ENCODE measurements around the gene FBH1.
"Not testable (repeated sequence)": the region's sequence is repeated elsewhere in the genome, so short reads cannot be mapped to it uniquely, and the experiment has no call there.

FBH1 gene

DNA sequence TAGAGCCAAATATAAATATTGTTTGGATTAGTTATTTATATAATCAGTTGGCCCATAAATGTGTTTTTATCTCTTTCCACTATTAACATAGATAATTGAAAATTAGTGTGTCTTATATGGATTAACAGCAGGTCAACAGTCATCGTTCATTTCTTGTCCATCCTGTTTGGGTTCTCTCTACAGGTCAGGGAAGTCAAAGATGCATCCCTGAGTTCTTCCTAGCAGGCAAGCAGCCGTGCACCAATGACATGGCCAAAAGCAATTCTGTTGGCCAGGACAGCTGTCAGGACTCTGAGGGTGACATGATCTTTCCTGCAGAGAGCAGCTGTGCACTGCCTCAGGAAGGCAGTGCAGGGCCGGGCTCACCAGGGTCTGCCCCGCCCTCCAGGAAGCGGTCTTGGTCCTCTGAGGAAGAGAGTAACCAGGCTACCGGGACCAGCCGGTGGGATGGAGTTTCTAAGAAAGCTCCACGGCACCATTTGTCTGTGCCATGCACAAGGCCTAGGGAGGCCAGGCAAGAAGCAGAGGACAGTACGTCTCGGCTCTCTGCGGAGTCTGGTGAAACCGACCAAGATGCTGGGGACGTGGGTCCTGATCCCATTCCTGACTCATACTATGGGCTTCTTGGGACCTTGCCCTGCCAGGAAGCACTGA lies 15.9 kb downstream of the FBH1 start:
- DNase-seq, result no peak

- DNase-seq, result no peak
Observed at GRCh38 chr10:5906651-5907050, 16.6 kb downstream of the FBH1 start.

- DNase-seq, result not testable (repeated sequence)
Observed at GRCh38 chr10:5908676-5909075, 18.6 kb downstream of the FBH1 start.

DNA sequence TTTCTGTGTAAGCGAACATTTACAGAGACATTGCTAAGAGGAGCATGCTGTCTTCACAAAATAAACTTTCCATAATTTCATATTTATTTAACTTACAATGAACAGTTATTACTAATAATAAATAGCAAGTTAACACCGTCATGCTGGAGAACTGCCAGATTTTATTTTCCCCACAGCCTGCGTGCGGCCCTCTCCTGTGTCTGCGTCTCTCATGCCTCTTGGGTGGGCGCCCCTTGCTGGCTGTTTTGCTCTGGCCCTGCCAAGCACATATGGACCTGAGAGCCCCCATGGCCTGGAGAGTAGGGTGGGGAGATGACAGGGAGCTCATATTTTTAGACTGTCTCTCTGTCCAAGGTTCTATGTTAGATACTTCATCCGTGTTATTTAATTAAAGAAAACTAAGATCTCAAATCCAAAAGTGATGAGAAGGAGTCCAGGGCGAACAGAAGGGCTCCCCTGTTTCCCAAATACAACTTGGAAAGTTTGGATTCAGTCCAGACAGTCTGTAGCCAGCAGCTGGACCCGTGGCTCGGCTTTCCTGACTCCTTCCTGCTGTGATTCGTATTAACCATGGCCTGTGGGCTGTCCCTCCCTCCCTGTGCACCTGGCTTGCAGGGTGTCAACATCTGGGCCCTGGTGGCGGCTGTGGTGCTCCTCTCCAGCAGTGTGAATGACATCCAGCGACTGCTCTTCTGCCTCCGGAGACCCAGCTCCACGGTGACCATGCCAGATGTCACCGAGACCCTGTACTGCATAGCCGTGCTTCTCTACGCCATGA lies 20.5 kb downstream of the FBH1 start:
- no peak for DNase-seq

- DNase-seq, result no peak
Observed at GRCh38 chr10:5911670-5912069, 21.6 kb downstream of the FBH1 start.

DNA sequence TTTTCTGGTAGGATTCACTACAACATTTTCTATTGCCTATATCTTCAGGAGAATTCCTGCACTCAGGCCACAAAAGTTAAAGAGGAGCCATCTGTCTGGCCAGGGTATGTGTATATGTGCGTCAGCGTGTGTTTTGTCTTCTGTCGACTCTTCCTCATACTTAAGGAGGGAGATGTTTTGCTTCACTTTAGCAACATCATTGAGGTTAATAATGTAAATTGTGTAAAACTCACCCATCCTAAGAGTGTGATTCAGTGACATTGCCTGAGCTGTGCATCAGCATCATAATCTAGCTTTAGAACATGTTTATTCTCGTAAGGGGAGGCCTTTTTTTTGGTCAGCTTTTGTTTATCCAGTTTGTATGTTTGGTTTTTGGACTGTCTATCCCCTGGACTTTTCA lies 23.7 kb downstream of the FBH1 start:
- no peak for DNase-seq

- DNase-seq, result no peak
Observed at GRCh38 chr10:5915451-5915850, 25.4 kb downstream of the FBH1 start.

DNA sequence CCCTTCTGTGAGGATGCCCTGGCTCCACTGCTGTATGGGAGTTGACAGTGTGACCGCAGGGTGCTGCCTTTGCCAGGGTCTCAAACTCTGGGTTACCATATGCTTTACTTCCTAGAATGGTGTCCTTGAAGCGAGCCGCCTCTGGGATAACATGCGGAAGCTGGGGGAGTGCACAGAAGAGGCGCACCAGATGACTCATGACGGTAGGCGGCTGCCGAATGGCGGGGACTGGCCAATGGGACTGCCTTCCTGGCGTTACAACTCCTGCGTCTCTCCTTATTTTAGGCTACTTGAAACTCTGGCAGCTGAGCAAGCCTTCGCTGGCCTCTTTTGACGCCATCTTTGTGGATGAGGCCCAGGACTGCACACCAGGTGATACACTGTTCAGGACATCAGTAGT lies 27.3 kb downstream of the FBH1 start:
- no peak for DNase-seq

- DNase-seq, result no peak
Observed at GRCh38 chr10:5918763-5919162, 28.7 kb downstream of the FBH1 start.

- DNase-seq, result no peak
Observed at GRCh38 chr10:5919568-5919967, 29.5 kb downstream of the FBH1 start.

- DNase-seq, result no peak
Observed at GRCh38 chr10:5921746-5922145, 31.7 kb downstream of the FBH1 start.

- no peak for DNase-seq
Observed at GRCh38 chr10:5924889-5925288, 34.8 kb downstream of the FBH1 start.

- no peak for DNase-seq
Observed at GRCh38 chr10:5927306-5927705, 37.3 kb downstream of the FBH1 start.

DNA sequence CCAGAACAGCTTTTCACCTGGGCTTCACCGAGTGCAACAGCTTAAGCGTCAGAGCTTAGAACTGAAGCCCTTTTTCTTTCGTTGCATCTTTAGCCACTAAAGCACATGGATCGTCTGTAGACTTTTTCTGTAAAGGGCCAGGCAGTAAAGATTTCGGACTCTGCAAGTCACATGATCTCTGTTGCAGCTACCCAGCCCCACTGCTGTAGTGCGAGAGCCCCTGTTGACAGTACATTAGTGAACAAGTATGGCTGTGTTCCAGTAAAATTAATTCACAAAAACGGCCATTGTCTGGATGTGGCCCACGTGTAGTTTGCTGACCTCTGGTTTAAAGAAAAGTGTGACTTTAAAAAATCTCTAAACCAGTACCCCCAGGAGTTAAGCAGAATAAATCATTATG lies 39.4 kb downstream of the FBH1 start:
- DNase-seq, result no peak

GRCh38 chr10:5930272-5930671 lies 40.2 kb downstream of the FBH1 start:
- DNase-seq, result no peak

GRCh38 chr10:5932345-5932744 lies 42.3 kb downstream of the FBH1 start:
- no peak for DNase-seq

- DNase-seq, result no peak
Observed at GRCh38 chr10:5933909-5934546, 44.0 kb downstream of the FBH1 start.

DNA sequence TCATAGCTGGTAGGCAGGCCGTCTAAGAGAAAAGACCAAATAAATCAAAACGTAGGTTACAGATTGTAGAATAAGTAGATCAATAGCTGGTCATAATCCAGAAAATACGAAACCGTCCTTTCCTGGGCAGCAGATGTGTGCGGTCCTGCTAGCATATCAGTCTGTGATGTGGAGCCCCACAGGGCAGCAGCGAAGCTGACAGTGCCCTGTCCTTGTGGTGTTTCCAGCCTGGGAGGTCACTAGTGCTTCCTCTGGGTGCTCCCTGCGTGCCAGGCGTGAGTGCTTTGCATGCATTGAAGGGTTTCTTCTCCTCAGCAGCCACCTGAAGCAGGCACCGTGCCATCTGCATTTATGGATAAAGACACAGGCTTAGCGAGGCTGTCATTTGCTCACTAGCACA lies 45.6 kb downstream of the FBH1 start:
- no peak for DNase-seq

GRCh38 chr10:5937016-5937415 lies 47.0 kb downstream of the FBH1 start:
- DNase-seq, result no peak

GRCh38 chr10:5938291-5938690 lies 48.2 kb downstream of the FBH1 start:
- no peak for DNase-seq

DNA sequence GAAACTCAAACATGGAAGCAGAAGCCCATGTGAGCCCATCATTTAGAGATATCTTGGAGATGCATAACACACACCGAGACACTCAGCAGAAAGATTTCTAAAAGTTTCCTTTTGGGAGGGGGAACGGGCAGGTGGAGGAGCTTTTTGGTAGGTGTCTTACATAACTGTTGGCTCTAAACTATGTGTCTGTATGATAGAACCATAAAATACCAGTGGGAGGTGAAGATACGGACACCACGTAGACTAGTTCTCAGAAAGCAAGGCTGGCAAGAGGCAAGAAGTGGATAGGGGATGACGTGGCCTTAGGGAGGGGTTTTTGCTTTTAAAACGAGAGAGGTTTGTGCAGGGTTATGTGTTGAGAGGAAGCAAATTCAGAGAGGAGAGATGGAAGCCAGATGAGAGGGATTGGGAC lies 50.8 kb downstream of the FBH1 start:
- no peak for DNase-seq

DNA sequence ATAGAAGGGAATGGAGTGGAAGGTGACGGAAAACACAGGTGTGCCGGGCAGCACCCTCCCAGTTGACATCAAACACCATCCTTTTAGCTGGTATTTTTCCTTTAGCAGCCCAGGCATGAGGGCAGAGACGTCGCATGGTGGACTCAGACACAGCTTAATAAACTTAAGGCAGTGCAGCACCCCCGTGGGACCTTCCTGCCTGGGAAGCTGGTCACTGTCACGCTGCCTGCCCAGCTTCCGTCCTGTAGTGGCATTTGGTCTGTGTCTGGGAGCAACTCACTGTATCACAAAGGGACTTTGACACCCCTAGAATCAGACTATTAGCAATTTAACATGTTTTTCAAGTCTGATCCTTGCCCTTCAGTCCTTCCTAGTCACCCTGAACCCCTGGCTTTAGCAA lies 51.5 kb downstream of the FBH1 start:
- DNase-seq, result no peak

- no peak for DNase-seq
Observed at GRCh38 chr10:5942001-5942400, 52.0 kb downstream of the FBH1 start.

DNA sequence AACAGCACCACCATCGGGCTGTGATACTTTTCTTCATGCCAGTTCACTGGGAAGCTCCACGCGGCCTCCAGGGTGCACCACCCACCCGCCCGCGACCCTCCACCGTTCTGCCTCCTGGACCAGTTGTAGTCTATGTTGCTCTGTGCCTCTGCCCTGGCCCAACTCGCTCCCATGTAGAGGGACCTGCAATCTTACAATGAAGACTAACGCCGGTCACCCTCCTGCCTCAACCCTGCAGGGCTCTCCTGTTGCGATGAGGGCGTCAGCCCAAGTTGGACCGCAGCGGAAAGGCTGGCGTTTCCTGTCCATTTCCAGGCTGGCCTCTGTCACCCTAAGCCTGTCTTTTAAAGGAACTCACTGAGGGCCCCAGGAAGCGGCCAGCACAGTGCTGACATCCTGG lies 52.4 kb downstream of the FBH1 start:
- no peak for DNase-seq

Measured in activated gamma-delta T cell treated with Interleukin-2 at 50 U/mL for 16 hours (primary cell).